ENCODE data around the gene RPL14.

DNA sequence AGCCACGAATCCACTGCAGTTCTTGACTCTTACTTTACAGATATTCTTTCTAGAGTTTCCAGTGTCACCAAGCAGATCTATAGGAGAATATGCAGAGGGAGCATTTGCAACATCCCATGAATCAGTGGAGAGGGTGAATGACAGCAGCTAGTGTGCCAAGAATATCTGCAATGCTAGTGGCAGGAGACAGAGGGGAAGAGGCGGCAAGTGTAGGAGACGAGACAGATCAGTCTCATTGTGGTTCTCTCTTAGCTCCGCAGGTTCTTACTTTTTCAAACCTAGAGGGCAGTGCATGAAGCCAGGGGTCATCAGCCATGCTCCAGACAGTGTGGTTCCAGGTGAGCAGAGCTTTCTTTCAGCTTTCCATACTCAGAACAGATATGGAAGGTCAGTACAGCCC lies 20.5 kb downstream of the RPL14 start:
- TF ChIP-seq, protein P1, sequence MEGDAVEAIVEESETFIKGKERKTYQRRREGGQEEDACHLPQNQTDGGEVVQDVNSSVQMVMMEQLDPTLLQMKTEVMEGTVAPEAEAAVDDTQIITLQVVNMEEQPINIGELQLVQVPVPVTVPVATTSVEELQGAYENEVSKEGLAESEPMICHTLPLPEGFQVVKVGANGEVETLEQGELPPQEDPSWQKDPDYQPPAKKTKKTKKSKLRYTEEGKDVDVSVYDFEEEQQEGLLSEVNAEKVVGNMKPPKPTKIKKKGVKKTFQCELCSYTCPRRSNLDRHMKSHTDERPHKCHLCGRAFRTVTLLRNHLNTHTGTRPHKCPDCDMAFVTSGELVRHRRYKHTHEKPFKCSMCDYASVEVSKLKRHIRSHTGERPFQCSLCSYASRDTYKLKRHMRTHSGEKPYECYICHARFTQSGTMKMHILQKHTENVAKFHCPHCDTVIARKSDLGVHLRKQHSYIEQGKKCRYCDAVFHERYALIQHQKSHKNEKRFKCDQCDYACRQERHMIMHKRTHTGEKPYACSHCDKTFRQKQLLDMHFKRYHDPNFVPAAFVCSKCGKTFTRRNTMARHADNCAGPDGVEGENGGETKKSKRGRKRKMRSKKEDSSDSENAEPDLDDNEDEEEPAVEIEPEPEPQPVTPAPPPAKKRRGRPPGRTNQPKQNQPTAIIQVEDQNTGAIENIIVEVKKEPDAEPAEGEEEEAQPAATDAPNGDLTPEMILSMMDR (conservative IDR thresholded peaks at IDR 0.05; ENCODE audit: low read length): no peak
- no peak for TF ChIP-seq EZH2phosphoT487 (IDR thresholded peaks at IDR 0.05; ENCODE audit: borderline replicate concordance, low read depth, low read length)

All from OCI-LY7 (cell line).